Mucosa of rectum (tissue), 2 donors: Measurements from ENCODE around the gene ARAF.
"Not testable (repeated sequence)": the region's sequence is repeated elsewhere in the genome, so short reads cannot be mapped to it uniquely, and the experiment has no call there.

Experiments
- H3K27ac ChIP-seq, 2 donors: one replicate each; pipeline ENCODE4 v1.7.0; 2013; ENCODE audit warnings: inconsistent platforms in 2 of 2, low read depth in 2 of 2, low read length in 2 of 2
- H3K27me3 ChIP-seq, 2 donors: one replicate each; pipeline ENCODE4 v1.7.0; 2013; ENCODE audit warnings: low read length in 2 of 2; ENCODE audit not compliant: control insufficient read depth in 2 of 2, insufficient read depth in 2 of 2
- H3K36me3 ChIP-seq, 2 donors: one replicate each; pipeline ENCODE4 v1.7.0; 2013; ENCODE audit warnings: low read length in 2 of 2; ENCODE audit not compliant: control insufficient read depth in 2 of 2, insufficient read depth in 2 of 2
- H3K4me1 ChIP-seq, 2 donors: one replicate each; pipeline ENCODE4 v1.7.0; 2013; ENCODE audit warnings: low read length in 2 of 2, mild to moderate bottlenecking in 1 of 2; ENCODE audit not compliant: control insufficient read depth in 2 of 2, insufficient read depth in 2 of 2
- H3K4me3 ChIP-seq, 2 donors: one replicate each; pipeline ENCODE4 v1.7.0; 2013; ENCODE audit warnings: low read length in 2 of 2
- H3K9ac ChIP-seq, 2 donors: one replicate each; pipeline ENCODE4 v1.7.0; 2013; ENCODE audit warnings: low read length in 2 of 2, low read depth in 1 of 2, mild to moderate bottlenecking in 1 of 2
- H3K9me3 ChIP-seq, 2 donors: one replicate each; pipeline ENCODE4 v1.7.0; 2013; ENCODE audit warnings: low read length in 2 of 2; ENCODE audit not compliant: control insufficient read depth in 2 of 2
- donor health status: healthy.
- donor health status: Normal muscosa, but diverticular disease.

Gene ARAF

DNA sequence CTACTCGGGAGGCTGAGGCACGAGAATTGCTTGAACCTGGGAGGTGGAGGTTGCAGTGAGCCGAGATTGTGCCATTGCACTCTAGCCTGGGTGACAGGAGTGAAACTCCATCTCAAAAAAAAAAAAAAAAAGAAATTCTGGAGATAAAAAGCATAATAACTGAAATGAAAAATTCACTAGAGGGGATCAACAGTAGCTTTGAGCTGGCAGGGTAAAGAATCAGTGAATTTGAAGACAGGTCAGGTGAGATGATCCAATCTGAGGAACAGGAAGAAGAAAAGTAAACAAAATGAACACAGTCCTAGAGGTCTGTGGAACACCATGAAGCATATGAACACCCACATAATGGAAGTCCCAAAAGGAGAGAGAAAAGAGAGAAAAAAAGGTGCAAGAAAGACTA, 36.2 kb downstream of the ARAF start:
- no peak overlapping the region for H3K9ac ChIP-seq
- no peak overlapping the region for H3K4me3 ChIP-seq
- H3K27ac ChIP-seq: no peak overlapping the region
- no peaks in the 10 kb centered on the region for H3K27me3 ChIP-seq
- H3K9me3 ChIP-seq: peaks cover 0 to 3% of the 10 kb centered on the region in 2 donors
- H3K4me1 ChIP-seq: no peaks in the 10 kb centered on the region
- H3K36me3 ChIP-seq: no peaks in the 10 kb centered on the region

- not testable (repeated sequence) for H3K9me3 ChIP-seq, H3K36me3 ChIP-seq, H3K27ac ChIP-seq, H3K9ac ChIP-seq, H3K4me1 ChIP-seq, H3K4me3 ChIP-seq, H3K27me3 ChIP-seq
Measured at GRCh38 chrX:47603125-47603524, 42.1 kb downstream of the ARAF start.

GRCh38 chrX:47605024-47605423, 44.0 kb downstream of the ARAF start:
- Histone ChIP-seq H3K27me3 (no peaks in the 10 kb centered on the region), H3K9ac (no peak overlapping the region), H3K9me3 (no peaks in the 10 kb centered on the region), H3K27ac (no peak overlapping the region), H3K36me3 (no peaks in the 10 kb centered on the region), H3K4me1 (no peaks in the 10 kb centered on the region), H3K4me3 (no peak overlapping the region)

- no peaks in the 10 kb centered on the region for H3K4me1 ChIP-seq
- H3K27me3 ChIP-seq: peaks cover 2 to 4% of the 10 kb centered on the region in 2 donors
- H3K9me3 ChIP-seq: no peaks in the 10 kb centered on the region
- H3K36me3 ChIP-seq: no peaks in the 10 kb centered on the region
- no peak overlapping the region for H3K9ac ChIP-seq
- H3K27ac ChIP-seq: no peak overlapping the region
- no peak overlapping the region for H3K4me3 ChIP-seq
Measured at GRCh38 chrX:47607091-47607490, 46.1 kb downstream of the ARAF start.

- Histone ChIP-seq H3K36me3 (no peaks in the 10 kb centered on the region), H3K4me3 (no peak overlapping the region), H3K27me3 (peaks cover 2 to 4% of the 10 kb centered on the region in 2 donors), H3K4me1 (no peaks in the 10 kb centered on the region), H3K9ac (no peak overlapping the region), H3K27ac (no peak overlapping the region), H3K9me3 (no peaks in the 10 kb centered on the region)
Measured at GRCh38 chrX:47608130-47608810, 47.3 kb downstream of the ARAF start.

DNA sequence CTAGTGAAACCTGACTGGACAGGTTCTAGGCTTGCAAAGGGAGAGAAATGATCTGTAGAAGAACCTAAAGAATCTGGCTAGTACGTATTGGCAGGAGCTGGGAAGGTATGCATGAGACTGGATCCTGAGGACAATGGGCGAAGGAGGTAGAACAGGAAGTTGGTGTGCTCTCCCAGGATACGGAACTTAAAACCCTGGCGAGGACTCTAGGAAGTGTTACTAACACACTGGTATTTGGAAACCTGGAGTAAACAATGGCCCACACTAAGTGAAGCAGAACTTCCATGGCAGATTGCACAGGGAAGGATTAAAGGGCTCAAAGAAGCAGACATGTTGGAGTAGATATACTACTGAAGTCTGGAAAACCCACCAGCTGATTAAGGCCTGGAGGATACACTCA, 49.5 kb downstream of the ARAF start:
- H3K4me1 ChIP-seq: no peaks in the 10 kb centered on the region
- H3K27ac ChIP-seq: no peak overlapping the region

GRCh38 chrX:47611489-47611888, 50.5 kb downstream of the ARAF start:
- no peak overlapping the region for H3K4me3 ChIP-seq
- H3K9ac ChIP-seq: no peak overlapping the region
- no peaks in the 10 kb centered on the region for H3K36me3 ChIP-seq
- peaks cover 4 to 10% of the 10 kb centered on the region in 2 donors for H3K27me3 ChIP-seq
- no peak overlapping the region for H3K27ac ChIP-seq
- no peaks in the 10 kb centered on the region for H3K4me1 ChIP-seq
- H3K9me3 ChIP-seq: no peaks in the 10 kb centered on the region

More for the DNA sequence above, 49.5 kb downstream of the ARAF start:
- H3K27me3 ChIP-seq: peaks cover 2 to 10% of the 10 kb centered on the region in 2 donors
- H3K9me3 ChIP-seq: no peaks in the 10 kb centered on the region
- H3K36me3 ChIP-seq: no peaks in the 10 kb centered on the region
- H3K9ac ChIP-seq: no peak overlapping the region
- no peak overlapping the region for H3K4me3 ChIP-seq

GRCh38 chrX:47611926-47612325, 50.9 kb downstream of the ARAF start:
- no peak overlapping the region for H3K4me3 ChIP-seq
- no peaks in the 10 kb centered on the region for H3K4me1 ChIP-seq
- peaks cover 4 to 13% of the 10 kb centered on the region in 2 donors for H3K27me3 ChIP-seq
- H3K27ac ChIP-seq: no peak overlapping the region
- H3K36me3 ChIP-seq: no peaks in the 10 kb centered on the region
- H3K9me3 ChIP-seq: no peaks in the 10 kb centered on the region
- H3K9ac ChIP-seq: no peak overlapping the region

DNA sequence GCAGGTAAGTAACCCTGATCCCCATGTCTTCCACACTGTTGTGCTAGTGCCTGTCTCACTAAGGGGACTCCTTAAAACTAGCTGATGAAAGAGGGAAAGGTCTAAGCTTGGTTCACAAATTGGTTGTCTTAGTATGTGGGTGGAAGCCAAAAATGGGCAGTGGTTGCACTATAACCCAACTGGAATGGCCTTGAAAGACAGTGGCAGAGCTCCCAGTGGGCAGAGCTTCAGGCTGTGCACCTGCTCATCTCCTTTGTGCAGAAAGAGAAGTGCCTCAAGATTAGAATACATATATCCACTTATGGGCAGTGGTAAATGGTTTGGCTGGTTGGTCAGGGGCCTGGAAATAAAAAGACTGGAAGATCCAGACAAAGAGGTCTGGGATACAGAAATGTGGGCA, 51.4 kb downstream of the ARAF start:
- no peaks in the 10 kb centered on the region for H3K36me3 ChIP-seq
- no peak overlapping the region for H3K9ac ChIP-seq
- H3K4me3 ChIP-seq: no peak overlapping the region
- no peaks in the 10 kb centered on the region for H3K9me3 ChIP-seq
- no peak overlapping the region for H3K27ac ChIP-seq
- H3K4me1 ChIP-seq: no peaks in the 10 kb centered on the region
- peaks cover 4 to 14% of the 10 kb centered on the region in 2 donors for H3K27me3 ChIP-seq

DNA sequence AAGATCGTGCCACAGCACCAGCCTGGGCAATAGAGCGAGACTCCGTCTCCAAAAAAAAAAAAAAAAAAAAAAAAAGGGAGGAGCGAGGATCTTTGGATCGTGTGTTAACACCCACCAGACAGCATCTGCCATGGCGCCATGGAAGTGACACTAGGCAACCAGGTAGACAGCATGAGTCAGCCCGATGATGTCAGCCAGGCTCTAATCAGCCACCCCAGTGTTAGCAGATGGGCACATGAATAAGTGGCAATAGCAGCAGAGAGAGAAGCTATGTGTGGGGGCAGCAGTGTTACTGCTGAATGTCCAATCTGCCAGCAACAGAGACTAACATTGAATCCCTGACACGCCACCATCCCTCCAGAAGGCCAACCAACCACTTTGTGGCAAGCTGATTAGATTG, 52.1 kb downstream of the ARAF start:
- Histone ChIP-seq H3K36me3 (no peaks in the 10 kb centered on the region), H3K27ac (no peak overlapping the region), H3K9me3 (no peaks in the 10 kb centered on the region), H3K9ac (no peak overlapping the region), H3K27me3 (peaks cover 7 to 14% of the 10 kb centered on the region in 2 donors), H3K4me1 (no peaks in the 10 kb centered on the region), H3K4me3 (no peak overlapping the region)
